T-helper 1 cell treated with Interleukin-12 subunit alpha and Interleukin-12 subunit beta and Interleukin-4 antibody, amounts not matched to agents 30 μg/mL and 1 μg/mL, for 36 hours (primary cell): Measurements from ENCODE around the gene STK32C.
"Not testable (repeated sequence)": the region's sequence is repeated elsewhere in the genome, so short reads cannot be mapped to it uniquely, and the experiment has no call there.

ENCODE experiments used
- H3K27ac Mint-ChIP-seq: one replicate; pipeline ENCODE4 v1.8.0; 2021; ENCODE audit warnings: mild to moderate bottlenecking, mixed read lengths
- H3K27me3 Mint-ChIP-seq: one replicate; pipeline ENCODE4 v1.8.0; 2021; ENCODE audit warnings: low read depth, mixed read lengths
- H3K36me3 Mint-ChIP-seq: one replicate; pipeline ENCODE4 v1.8.0; 2021; ENCODE audit warnings: low read depth, mixed read lengths
- H3K4me1 Mint-ChIP-seq: one replicate; pipeline ENCODE4 v1.8.0; 2021; ENCODE audit warnings: low read depth, mixed read lengths
- H3K4me3 Mint-ChIP-seq: one replicate; pipeline ENCODE4 v1.8.0; 2021; ENCODE audit warnings: mild to moderate bottlenecking, moderate library complexity, mixed read lengths
- H3K9me3 Mint-ChIP-seq: one replicate; pipeline ENCODE4 v1.8.0; 2021; ENCODE audit warnings: mixed read lengths

STK32C gene

DNA sequence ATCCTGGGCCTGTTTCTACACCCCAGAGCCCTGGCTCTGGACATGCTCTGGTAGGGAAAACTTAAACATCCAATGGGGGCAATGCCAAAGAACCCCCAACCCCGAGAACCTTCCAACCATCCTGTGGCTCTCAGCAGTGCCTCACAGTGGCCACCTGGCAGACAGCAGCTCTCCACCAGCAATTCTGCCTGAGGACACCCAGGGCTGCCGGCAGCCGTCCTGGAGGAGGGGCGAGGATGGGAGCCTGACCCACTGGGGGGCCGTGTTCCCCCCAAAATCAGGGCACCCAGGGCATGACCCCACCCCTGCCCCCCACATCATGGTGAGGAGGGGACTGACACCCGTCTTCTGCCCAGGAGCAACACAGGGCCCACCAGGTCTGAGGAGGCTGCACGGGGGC lies 88.3 kb downstream of the STK32C start:
- Mint-ChIP-seq H3K27ac (no peak overlapping the region), H3K36me3 (no peaks in the 10 kb centered on the region), H3K27me3 (no peaks in the 10 kb centered on the region), H3K4me3 (no peak overlapping the region), H3K4me1 (peaks cover 1% of the 10 kb centered on the region), H3K9me3 (peaks cover 17% of the 10 kb centered on the region)

DNA sequence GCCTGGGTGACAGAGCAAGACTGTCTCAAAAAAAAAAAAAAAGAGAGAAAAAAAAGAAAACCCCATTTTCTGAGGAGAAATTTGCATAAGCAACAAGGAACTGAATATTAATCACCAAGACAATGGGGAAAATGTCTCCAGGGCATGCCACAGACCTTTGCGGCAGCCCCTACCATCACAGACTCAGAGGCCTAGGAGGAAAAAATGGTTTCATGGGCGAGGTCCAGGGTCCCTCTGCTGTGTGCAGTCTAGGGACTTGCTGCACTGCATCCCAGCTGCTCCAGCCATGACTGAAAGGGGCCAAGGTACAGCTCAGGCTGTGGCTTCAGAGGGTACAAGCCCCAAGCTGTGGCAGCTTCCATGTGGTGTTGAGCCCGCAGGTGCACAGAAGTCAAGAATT lies 91.3 kb downstream of the STK32C start:
- not testable (repeated sequence) for H3K27me3 Mint-ChIP-seq, H3K4me1 Mint-ChIP-seq, H3K36me3 Mint-ChIP-seq, H3K27ac Mint-ChIP-seq, H3K4me3 Mint-ChIP-seq
- H3K9me3 Mint-ChIP-seq: peaks cover 23% of the 10 kb centered on the region

- Mint-ChIP-seq H3K27ac (no peak overlapping the region), H3K27me3 (no peaks in the 10 kb centered on the region), H3K9me3 (peaks cover 23% of the 10 kb centered on the region), H3K4me3 (no peak overlapping the region), H3K4me1 (no peaks in the 10 kb centered on the region), H3K36me3 (no peaks in the 10 kb centered on the region)
These were observed 93.8 kb downstream of the STK32C start for GRCh38 chr10:132213917-132214316.

DNA sequence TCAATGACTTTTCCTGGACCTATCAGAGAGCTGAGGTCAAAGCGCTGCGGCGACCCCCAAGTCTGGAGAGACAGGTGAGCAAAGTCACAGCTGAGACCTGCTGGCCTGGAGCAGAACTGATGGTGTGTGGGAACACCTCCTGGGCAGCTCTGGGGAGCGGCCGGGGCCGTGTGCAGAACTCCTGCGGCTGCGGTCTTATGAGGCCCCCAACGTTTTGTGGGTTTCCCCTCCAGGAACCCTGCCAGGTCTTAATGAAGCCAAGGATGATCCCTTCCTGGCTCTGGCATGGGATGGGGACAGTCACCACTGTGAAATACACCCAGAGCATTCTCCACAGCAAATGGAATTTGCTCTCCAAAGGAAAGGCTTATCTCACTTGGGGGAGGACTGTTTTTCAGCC lies 94.9 kb downstream of the STK32C start:
- Mint-ChIP-seq H3K27me3 (no peaks in the 10 kb centered on the region), H3K36me3 (no peaks in the 10 kb centered on the region), H3K4me3 (no peak overlapping the region), H3K27ac (no peak overlapping the region), H3K4me1 (no peaks in the 10 kb centered on the region), H3K9me3 (peaks cover 19% of the 10 kb centered on the region)

DNA sequence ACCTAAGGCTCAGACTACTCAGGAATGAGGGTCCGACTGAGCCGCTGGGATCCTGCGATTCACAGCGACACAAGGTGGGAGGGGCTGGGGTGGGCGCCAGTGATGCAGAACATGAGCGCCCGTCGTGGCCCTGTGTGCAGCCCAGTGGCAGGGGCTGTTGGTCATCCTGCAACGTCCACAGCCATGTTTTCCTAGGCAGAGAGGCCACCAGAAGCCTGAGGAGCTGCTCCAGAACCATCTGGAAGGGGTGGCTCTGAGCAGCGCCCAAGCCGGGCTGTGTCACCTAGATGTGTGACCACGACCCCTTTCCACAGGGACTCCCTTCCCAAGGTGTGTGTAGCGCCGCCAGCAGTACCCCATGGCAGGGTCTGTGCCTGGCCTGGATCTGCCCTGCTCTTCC lies 96.5 kb downstream of the STK32C start:
- no peaks in the 10 kb centered on the region for H3K36me3 Mint-ChIP-seq
- no peak overlapping the region for H3K4me3 Mint-ChIP-seq
- H3K27me3 Mint-ChIP-seq: no peaks in the 10 kb centered on the region
- H3K9me3 Mint-ChIP-seq: peaks cover 13% of the 10 kb centered on the region
- no peaks in the 10 kb centered on the region for H3K4me1 Mint-ChIP-seq
- H3K27ac Mint-ChIP-seq: no peak overlapping the region

- no peak overlapping the region for H3K27ac Mint-ChIP-seq
- no peaks in the 10 kb centered on the region for H3K27me3 Mint-ChIP-seq
- no peaks in the 10 kb centered on the region for H3K36me3 Mint-ChIP-seq
- H3K4me1 Mint-ChIP-seq: no peaks in the 10 kb centered on the region
- peaks cover 13% of the 10 kb centered on the region for H3K9me3 Mint-ChIP-seq
- H3K4me3 Mint-ChIP-seq: no peak overlapping the region
These were observed 97.0 kb downstream of the STK32C start for GRCh38 chr10:132210766-132211165.

- H3K36me3 Mint-ChIP-seq: no peaks in the 10 kb centered on the region
- no peaks in the 10 kb centered on the region for H3K4me1 Mint-ChIP-seq
- H3K9me3 Mint-ChIP-seq: peaks cover 6% of the 10 kb centered on the region
- no peaks in the 10 kb centered on the region for H3K27me3 Mint-ChIP-seq
- no peak overlapping the region for H3K27ac Mint-ChIP-seq
- H3K4me3 Mint-ChIP-seq: no peak overlapping the region
These were observed 97.7 kb downstream of the STK32C start for GRCh38 chr10:132209978-132210530.

DNA sequence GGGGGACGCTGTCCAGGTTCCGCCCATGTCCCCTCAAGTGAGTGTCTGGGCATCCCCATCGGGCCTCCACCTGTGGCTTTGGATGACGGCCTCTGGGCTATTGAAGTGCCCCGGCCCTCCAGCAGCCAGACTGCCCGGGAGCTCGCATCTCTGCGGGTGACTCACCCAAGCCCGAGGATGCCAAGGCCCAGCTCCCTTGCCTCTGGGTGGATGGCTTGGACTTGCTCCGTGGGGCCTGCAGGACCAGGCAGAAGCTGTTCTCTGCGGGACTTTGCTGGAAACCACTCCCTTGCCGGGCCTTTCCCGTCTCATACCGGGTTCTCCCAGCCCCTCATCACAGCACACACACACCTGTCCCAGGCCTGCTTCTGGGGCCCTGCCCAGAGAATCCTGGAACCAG lies 98.6 kb downstream of the STK32C start:
- H3K36me3 Mint-ChIP-seq: no peaks in the 10 kb centered on the region
- no peaks in the 10 kb centered on the region for H3K4me1 Mint-ChIP-seq
- H3K4me3 Mint-ChIP-seq: no peak overlapping the region
- no peak overlapping the region for H3K27ac Mint-ChIP-seq
- no peaks in the 10 kb centered on the region for H3K27me3 Mint-ChIP-seq
- H3K9me3 Mint-ChIP-seq: peaks cover 6% of the 10 kb centered on the region

DNA sequence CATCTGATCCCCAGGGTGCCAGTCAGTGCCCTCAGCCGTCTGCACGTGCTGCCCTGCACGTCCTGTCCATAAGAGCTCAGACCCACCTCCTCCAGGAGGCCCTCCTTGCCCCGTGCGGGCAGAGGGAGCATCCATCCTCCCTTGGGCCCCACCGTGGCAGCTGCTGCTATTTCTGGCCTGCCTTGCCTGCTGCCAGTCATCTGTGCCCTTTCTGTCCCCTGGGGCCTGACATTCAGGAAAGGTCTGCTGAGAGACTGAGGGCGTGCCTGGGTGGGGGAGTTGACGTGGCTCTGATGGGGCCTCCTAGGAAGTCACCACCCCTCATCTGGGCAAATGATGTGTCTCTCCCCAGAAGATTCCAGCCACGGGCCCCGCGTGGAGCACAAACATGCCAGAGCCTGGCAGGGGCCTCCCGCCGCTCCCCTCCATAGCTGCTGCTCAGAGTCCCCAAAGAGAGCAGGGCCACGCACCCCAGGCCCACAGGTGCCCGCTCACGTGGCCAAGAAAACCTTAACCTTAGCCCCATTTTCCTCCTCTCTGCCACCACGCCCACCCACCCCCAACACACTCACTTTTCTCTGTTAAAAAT lies 99.2 kb downstream of the STK32C start:
- no peak overlapping the region for H3K4me3 Mint-ChIP-seq
- H3K36me3 Mint-ChIP-seq: no peaks in the 10 kb centered on the region
- peaks cover 2% of the 10 kb centered on the region for H3K9me3 Mint-ChIP-seq
- H3K4me1 Mint-ChIP-seq: no peaks in the 10 kb centered on the region
- H3K27ac Mint-ChIP-seq: no peak overlapping the region
- no peaks in the 10 kb centered on the region for H3K27me3 Mint-ChIP-seq

GRCh38 chr10:132207536-132208461 lies 100.0 kb downstream of the STK32C start:
- H3K27ac Mint-ChIP-seq: no peak overlapping the region

GRCh38 chr10:132206806-132207535 lies 100.8 kb downstream of the STK32C start:
- H3K4me1 Mint-ChIP-seq: no peaks in the 10 kb centered on the region
- H3K9me3 Mint-ChIP-seq: no peaks in the 10 kb centered on the region
- no peak overlapping the region for H3K27ac Mint-ChIP-seq
- H3K36me3 Mint-ChIP-seq: no peaks in the 10 kb centered on the region
- H3K27me3 Mint-ChIP-seq: no peaks in the 10 kb centered on the region
- no peak overlapping the region for H3K4me3 Mint-ChIP-seq

More at GRCh38 chr10:132207536-132208461, 100.0 kb downstream of the STK32C start:
- Mint-ChIP-seq H3K4me3 (no peak overlapping the region), H3K4me1 (no peaks in the 10 kb centered on the region), H3K9me3 (no peaks in the 10 kb centered on the region), H3K36me3 (no peaks in the 10 kb centered on the region), H3K27me3 (no peaks in the 10 kb centered on the region)

- Mint-ChIP-seq H3K36me3 (no peaks in the 10 kb centered on the region), H3K27ac (no peak overlapping the region)
These were observed 101.4 kb downstream of the STK32C start for GRCh38 chr10:132206377-132206745.

DNA sequence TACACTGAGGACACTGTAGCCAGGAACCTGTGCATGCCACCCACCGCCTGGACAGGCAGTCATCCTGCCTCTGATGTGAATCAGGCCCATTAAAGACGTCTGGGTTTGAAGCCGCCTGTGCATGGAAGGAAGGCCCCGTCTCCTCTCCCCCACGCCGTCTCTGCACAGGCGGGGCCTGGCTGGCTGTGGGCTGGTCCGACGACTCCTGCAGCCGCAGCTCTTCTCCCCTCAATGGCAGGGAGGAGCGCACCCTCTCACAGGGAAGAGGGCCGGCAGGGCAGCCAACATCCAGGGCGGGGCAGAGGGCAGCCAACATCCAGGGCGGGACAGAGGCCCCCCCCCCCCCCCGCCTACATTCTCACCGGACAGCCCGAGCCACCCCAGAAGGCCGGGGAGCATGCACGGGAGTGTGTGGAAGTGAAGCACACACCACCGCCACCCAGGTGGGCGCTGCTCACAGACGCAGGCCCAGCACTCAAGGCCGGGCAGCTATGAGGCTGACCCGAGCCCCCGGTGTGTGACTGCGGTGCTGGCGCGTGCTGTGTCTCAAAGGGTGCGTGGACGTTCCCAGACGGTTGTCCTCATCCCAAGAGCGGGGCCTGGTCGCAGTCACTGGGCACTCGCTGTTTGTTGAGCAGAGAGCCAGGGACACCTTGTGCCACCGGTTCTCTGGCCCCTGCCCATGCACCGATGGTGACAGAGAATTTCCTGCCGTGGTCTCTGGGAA lies 101.9 kb downstream of the STK32C start:
- Mint-ChIP-seq H3K36me3 (no peaks in the 10 kb centered on the region), H3K27me3 (no peaks in the 10 kb centered on the region), H3K9me3 (no peaks in the 10 kb centered on the region), H3K27ac (no peak overlapping the region), H3K4me1 (no peaks in the 10 kb centered on the region), H3K4me3 (no peak overlapping the region)

More at GRCh38 chr10:132206377-132206745, 101.4 kb downstream of the STK32C start:
- Mint-ChIP-seq H3K4me1 (no peaks in the 10 kb centered on the region), H3K27me3 (no peaks in the 10 kb centered on the region), H3K9me3 (no peaks in the 10 kb centered on the region), H3K4me3 (no peak overlapping the region)
